ENCODE results near the gene ALKBH7.

The ALKBH7 gene

DNA sequence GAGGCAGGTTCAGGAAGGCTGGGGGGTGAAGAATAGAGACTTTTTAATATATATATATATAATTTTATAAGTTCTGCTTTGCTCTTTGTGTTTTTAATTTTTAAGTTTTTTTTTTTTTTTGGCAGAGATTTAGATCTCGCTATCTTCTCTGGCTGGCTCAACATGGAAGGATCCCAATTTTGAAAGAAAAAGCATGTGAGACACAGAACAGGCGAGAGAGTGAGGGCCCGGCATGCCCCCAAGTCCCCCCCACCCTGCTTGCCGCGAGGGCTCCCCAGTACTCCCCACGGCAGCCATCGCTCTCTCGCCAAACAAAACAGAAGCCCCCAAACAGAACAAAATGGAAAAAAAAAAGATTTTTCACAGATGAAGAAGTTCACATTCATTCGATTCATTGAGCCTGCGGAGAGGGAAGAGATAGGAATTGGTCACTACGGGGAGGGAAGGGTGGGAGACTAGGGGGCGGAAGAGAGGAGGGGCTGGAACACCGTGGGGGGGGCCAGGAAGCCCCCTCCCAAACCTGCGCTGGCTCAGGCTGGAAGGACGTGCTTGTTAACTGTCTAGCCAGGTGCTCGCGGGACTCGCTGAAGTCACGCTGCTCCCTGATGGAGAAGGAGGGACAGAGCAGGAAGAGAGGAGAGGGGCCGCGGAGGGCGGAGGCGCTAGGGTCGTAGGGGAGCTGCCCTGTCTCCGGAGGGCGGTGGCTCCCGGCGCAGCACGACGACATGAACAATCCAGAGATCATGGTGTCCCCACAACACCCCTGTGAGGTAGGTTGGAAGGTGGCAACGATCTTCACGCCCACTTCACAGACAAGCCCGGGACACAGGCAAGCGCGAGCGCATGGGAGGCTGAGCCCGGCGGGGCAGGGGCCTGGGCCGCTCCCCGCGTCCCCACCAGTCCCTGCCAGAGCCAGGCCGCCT, 41.4 kb downstream of the ALKBH7 start:
- H3K79me2 ChIP-seq, result no peaks in the 10 kb centered on the region
- H3K36me3 ChIP-seq (ENCODE audit: control insufficient read depth, insufficient read depth, low read length), result no peaks in the 10 kb centered on the region
- peak overlapping the region; percentile 29 for H2AFZ ChIP-seq
- H3K27ac ChIP-seq, result peak overlapping the region; percentile 54
- H3K4me1 ChIP-seq, result peaks cover 19% of the 10 kb centered on the region
- no peaks in the 10 kb centered on the region for H3K9me3 ChIP-seq (ENCODE audit: control insufficient read depth, low read length)
- TF ChIP-seq, protein P1, sequence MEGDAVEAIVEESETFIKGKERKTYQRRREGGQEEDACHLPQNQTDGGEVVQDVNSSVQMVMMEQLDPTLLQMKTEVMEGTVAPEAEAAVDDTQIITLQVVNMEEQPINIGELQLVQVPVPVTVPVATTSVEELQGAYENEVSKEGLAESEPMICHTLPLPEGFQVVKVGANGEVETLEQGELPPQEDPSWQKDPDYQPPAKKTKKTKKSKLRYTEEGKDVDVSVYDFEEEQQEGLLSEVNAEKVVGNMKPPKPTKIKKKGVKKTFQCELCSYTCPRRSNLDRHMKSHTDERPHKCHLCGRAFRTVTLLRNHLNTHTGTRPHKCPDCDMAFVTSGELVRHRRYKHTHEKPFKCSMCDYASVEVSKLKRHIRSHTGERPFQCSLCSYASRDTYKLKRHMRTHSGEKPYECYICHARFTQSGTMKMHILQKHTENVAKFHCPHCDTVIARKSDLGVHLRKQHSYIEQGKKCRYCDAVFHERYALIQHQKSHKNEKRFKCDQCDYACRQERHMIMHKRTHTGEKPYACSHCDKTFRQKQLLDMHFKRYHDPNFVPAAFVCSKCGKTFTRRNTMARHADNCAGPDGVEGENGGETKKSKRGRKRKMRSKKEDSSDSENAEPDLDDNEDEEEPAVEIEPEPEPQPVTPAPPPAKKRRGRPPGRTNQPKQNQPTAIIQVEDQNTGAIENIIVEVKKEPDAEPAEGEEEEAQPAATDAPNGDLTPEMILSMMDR (IDR thresholded peaks at IDR 0.05), result no peak
- H3K9ac ChIP-seq, result no peak overlapping the region
- H3K4me3 ChIP-seq (ENCODE audit: low read depth, low read length), result no peak overlapping the region
- no peak overlapping the region for H3K4me2 ChIP-seq (ENCODE audit: low read length)
- H3K27me3 ChIP-seq (ENCODE audit: control insufficient read depth, insufficient read depth, low read length), result no peaks in the 10 kb centered on the region

DNA sequence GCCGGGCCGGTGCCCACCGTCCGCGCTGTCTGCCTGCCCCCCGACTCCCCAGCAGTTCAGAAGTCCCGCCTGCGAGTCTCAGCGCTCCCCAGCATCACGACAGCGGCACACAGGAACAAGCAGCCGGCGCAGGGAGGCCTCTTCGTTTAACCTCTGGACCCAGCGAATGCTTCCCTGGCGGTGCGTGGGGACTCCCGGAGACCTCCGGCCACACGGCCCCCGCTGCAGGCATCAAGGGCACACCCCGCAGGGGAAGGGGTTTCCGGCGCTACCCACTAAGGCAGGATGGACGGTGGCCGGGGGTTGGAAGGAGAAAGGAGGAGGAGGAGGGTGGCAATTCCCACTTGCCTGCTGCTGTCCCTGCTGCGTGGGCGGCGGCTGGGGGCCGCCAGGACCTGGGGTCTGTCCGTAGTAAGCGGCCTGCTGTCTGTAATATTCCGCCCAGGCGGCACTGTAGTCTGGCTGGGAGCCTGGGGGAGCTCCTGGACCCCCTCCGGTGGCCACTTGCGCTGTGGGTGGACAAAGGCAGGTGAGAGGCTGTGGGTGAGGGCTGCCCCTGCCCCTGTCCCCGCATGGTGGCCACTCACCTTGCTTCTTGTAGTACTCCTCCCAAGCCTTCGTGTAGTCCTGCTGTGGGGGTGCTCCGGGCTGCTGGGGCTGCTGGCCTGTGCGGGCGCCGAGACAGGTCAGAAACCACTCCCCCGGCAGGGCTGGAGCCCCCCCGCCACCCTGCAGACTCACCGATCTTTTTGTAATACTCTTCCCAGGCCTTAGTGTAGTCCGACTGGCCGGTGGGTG, 42.4 kb downstream of the ALKBH7 start:
- Histone ChIP-seq H3K9ac (no peak overlapping the region), H2AFZ (no peak overlapping the region), H3K27ac (no peak overlapping the region), H3K4me1 (peaks cover 19% of the 10 kb centered on the region), H3K27me3 (ENCODE audit: control insufficient read depth, insufficient read depth, low read length) (no peaks in the 10 kb centered on the region), H3K4me3 (ENCODE audit: low read depth, low read length) (no peak overlapping the region), H3K9me3 (ENCODE audit: control insufficient read depth, low read length) (no peaks in the 10 kb centered on the region), H3K36me3 (ENCODE audit: control insufficient read depth, insufficient read depth, low read length) (no peaks in the 10 kb centered on the region), H3K79me2 (no peaks in the 10 kb centered on the region), H3K4me2 (ENCODE audit: low read length) (no peak overlapping the region)
- TF ChIP-seq, protein P1 (IDR thresholded peaks at IDR 0.05), result no peak

DNA sequence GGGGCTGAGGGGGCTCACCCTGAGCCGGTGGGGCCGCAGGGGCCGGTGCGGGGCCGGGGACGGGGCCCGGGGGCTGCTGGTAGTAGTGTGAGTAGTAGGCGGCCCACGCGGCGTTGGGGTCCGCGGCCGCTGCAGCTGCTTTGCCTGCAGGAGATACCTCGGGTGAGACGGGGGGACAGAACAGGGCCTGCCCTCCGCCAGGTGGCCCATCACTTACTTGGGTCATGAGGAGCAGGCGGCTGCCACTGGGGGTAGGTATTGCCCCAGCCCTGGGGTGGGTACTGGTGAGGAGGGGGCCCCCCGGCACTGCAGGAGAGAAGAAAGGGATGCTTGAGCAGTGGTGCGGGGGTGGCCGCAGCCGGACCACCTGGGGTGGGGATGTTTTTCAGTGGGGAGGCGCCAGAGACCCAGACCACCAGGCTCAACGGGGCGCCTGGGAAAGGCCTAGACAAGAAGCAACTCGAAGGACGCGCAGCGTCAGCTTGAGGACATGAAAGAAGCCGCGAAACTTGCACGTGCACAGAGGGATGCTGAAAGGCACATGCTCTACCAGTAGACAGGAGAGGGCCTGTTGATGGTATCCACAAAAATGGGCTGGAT, 43.1 kb downstream of the ALKBH7 start:
- Histone ChIP-seq H3K4me2 (ENCODE audit: low read length) (no peak overlapping the region), H3K9ac (no peak overlapping the region), H3K27me3 (ENCODE audit: control insufficient read depth, insufficient read depth, low read length) (no peaks in the 10 kb centered on the region), H2AFZ (no peak overlapping the region), H3K36me3 (ENCODE audit: control insufficient read depth, insufficient read depth, low read length) (no peaks in the 10 kb centered on the region), H3K9me3 (ENCODE audit: control insufficient read depth, low read length) (no peaks in the 10 kb centered on the region), H3K79me2 (no peaks in the 10 kb centered on the region), H3K4me3 (ENCODE audit: low read depth, low read length) (no peak overlapping the region), H3K4me1 (peaks cover 19% of the 10 kb centered on the region), H3K27ac (no peak overlapping the region)
- TF ChIP-seq, protein P1 (IDR thresholded peaks at IDR 0.05), result no peak

DNA sequence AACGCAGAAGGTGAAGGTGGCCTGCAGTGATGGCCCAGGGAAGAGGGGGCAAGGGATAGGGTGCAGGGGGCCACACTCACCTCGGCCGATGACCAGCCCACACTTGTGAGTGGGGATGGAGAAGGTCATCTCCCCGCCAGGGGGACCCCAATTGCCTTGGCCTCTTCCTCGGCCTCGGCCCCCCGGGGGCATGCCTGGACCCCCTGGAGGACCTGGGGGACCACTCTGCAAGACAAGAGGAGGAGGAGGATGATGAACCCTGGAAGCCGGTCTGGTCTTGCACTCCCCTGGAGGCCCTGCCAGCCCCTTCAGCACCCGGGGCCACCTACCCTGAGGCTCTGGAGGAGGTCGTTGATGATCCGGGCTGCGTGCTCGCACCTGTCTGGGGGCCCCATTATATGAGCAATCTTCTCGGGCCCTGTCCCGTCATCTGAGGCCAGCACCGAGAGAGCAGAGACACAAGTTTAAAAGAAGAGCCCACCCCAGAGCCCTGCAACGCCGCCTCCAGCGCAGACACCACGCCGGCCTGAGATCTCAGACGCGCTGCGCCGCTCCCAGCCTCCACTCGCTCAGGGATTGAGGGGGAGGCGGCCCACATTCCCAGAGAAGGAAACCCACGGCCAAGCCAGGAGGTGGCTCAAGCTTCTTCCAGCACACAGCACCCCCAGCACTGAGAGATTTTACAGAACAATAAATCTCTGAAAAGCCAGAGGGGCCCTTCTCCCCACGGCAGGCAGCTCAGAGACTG, 44.2 kb downstream of the ALKBH7 start:
- no peaks in the 10 kb centered on the region for H3K36me3 ChIP-seq (ENCODE audit: control insufficient read depth, insufficient read depth, low read length)
- H3K9ac ChIP-seq, result no peak overlapping the region
- no peak overlapping the region for H3K4me3 ChIP-seq (ENCODE audit: low read depth, low read length)
- H3K27me3 ChIP-seq (ENCODE audit: control insufficient read depth, insufficient read depth, low read length), result no peaks in the 10 kb centered on the region
- no peak overlapping the region for H3K27ac ChIP-seq
- H3K9me3 ChIP-seq (ENCODE audit: control insufficient read depth, low read length), result no peaks in the 10 kb centered on the region
- peaks cover 4% of the 10 kb centered on the region for H3K79me2 ChIP-seq
- H3K4me1 ChIP-seq, result peaks cover 18% of the 10 kb centered on the region
- TF ChIP-seq, protein P1 (IDR thresholded peaks at IDR 0.05), result no peak
- no peak overlapping the region for H3K4me2 ChIP-seq (ENCODE audit: low read length)
- no peak overlapping the region for H2AFZ ChIP-seq

Data from parathyroid adenoma (tissue), 2 donors.